Esophagus squamous epithelium (tissue), 5 donors: ENCODE data around the gene ECT2. TPM values are rescaled to one million over a fixed set of nuclear protein-coding genes. Genes with fewer than 3 reads are reported as not detected.
"Not testable (repeated sequence)": the region's sequence is repeated elsewhere in the genome, so short reads cannot be mapped to it uniquely, and the experiment has no call there.

ENCODE experiments used
- DNase-seq: peaks from one replicate; lab custom pipeline; 2025; lab: John Stamatoyannopoulos, UW
- H3K27ac ChIP-seq, 4 donors: fragments of 200-600 bp; sonication (generic); one replicate each; pipeline ENCODE4 v1.5.1; 2016 to 2019; ENCODE audit warnings: mild to moderate bottlenecking in 1 of 4
- H3K27me3 ChIP-seq, 4 donors: fragments of 200-600 bp; sonication (generic); 1 replicate in 3 of 4; 2 replicates in 1 of 4; pipeline versions ENCODE4 v1.5.1 to v1.6.0; 2017 to 2021; ENCODE audit warnings: antibody characterized with exemption in 1 of 4
- H3K36me3 ChIP-seq, 3 donors: fragments of 200-600 bp; sonication (generic); one replicate each; pipeline ENCODE4 v1.5.1; 2016 to 2019
- H3K4me1 ChIP-seq, 3 donors: fragments of 200-600 bp; sonication (generic); one replicate each; pipeline ENCODE4 v1.5.1; 2017 to 2019
- H3K4me3 ChIP-seq, 4 donors: fragments of 200-600 bp; sonication (generic); 1 replicate in 3 of 4; 2 replicates in 1 of 4; pipeline ENCODE4 v1.5.1; 2016 to 2019; ENCODE audit warnings: mild to moderate bottlenecking in 2 of 4, moderate library complexity in 1 of 4
- H3K9me3 ChIP-seq, 3 donors: fragments of 200-600 bp; sonication (generic); one replicate each; pipeline ENCODE4 v1.5.1; 2016 to 2019
- CTCF ChIP-seq, 6 experiments: fragments of 450-650 bp in 4 of 6; fragments of 200-600 bp in 2 of 6; sonication (generic) in 2 of 6; IDR thresholded peaks; one replicate each; pipeline ENCODE4 v1.5.1; 2016 to 2019; ENCODE audit warnings: antibody characterized with exemption in 6 of 6, mild to moderate bottlenecking in 4 of 6, moderate library complexity in 4 of 6
- POLR2A ChIP-seq, 4 donors: fragments of 450-650 bp; IDR thresholded peaks; one replicate each; pipeline ENCODE4 v1.6.1; 2017; ENCODE audit warnings: antibody characterized with exemption in 4 of 4, mild to moderate bottlenecking in 4 of 4, moderate library complexity in 3 of 4
- WGBS, 2 donors: methylation state at CpG; one replicate each; pipeline ENCODE4 v1.1.5; 2018; 5-methylcytosine and 5-hydroxymethylcytosine counted together
- intact Hi-C: fragments of 100-400 bp; cut with DNase I; formaldehyde crosslinking; loops from one replicate; pipeline ENCODE4 v1.15.0; 2022
- small RNA-seq, 4 donors: library from RNA; depleted of rRNA; stranded (forward); fragments of <200 nt; gene quantifications; one replicate each; pipeline ENCODE3, GENCODE V24; 2016
- total RNA-seq, 4 donors: library from RNA; depleted of rRNA; stranded (reverse); fragments of >200 nt; gene quantifications; one replicate each; pipeline ENCODE4 v1.1.0, GENCODE V29; 2016
- donor health status: DM: yes; HTN: yes; CAD: no.

The ECT2 gene
- total RNA-seq, 4 donors from 2014 or later: 7.7 to 30.5 (median 17.7) TPM

- intact Hi-C loops: no loop called here
- no peak for DNase-seq
- no peaks in the 10 kb centered on the region for H3K27me3 ChIP-seq
- TF ChIP-seq CTCF (IDR thresholded peaks at IDR 0.05) (no peak), POLR2A (IDR thresholded peaks at IDR 0.05) (no peak)
- WGBS, 2 donors: 81 to 97% methylated on average over 2 of the region's 2 CpGs
- H3K4me1 ChIP-seq: no peaks in the 10 kb centered on the region
- H3K4me3 ChIP-seq: no peak overlapping the region
- no peaks in the 10 kb centered on the region for H3K9me3 ChIP-seq
- no peak overlapping the region for H3K27ac ChIP-seq
- no peaks in the 10 kb centered on the region for H3K36me3 ChIP-seq
Measured at GRCh38 chr3:172859041-172859440, 108.5 kb downstream of the ECT2 start.

- DNase-seq, H3K9me3 ChIP-seq, intact Hi-C loops, H3K4me3 ChIP-seq, H3K27ac ChIP-seq, H3K27me3 ChIP-seq, H3K36me3 ChIP-seq: not testable (repeated sequence)
- 90 to 92% methylated on average over 12 to 13 of the region's 38 CpGs for WGBS, 2 donors
- H3K4me1 ChIP-seq: peaks cover 0 to 16% (median 3%) of the 10 kb centered on the region in 3 donors
Measured at GRCh38 chr3:172866726-172867350, 116.3 kb downstream of the ECT2 start.

- Histone ChIP-seq H3K36me3 (no peaks in the 10 kb centered on the region), H3K27ac (no peak overlapping the region), H3K27me3 (no peaks in the 10 kb centered on the region), H3K4me3 (no peak overlapping the region), H3K9me3 (no peaks in the 10 kb centered on the region), H3K4me1 (peaks cover 0 to 16% (median 3%) of the 10 kb centered on the region in 3 donors)
- DNase-seq: no peak
- WGBS, 2 donors: 58 to 70% methylated on average over 2 of the region's 2 CpGs
- intact Hi-C loops: no loop called here
- TF ChIP-seq CTCF (IDR thresholded peaks at IDR 0.05): no peak
- TF ChIP-seq POLR2A (IDR thresholded peaks at IDR 0.05): no peak
Measured at GRCh38 chr3:172868582-172869200, 118.2 kb downstream of the ECT2 start.

- TF ChIP-seq POLR2A (IDR thresholded peaks at IDR 0.05) (no peak), CTCF (IDR thresholded peaks at IDR 0.05) (no peak)
- no peak for DNase-seq
- Histone ChIP-seq H3K4me3 (no peak overlapping the region), H3K27ac (no peak overlapping the region), H3K36me3 (no peaks in the 10 kb centered on the region), H3K27me3 (no peaks in the 10 kb centered on the region), H3K9me3 (no peaks in the 10 kb centered on the region), H3K4me1 (peaks cover 0 to 16% (median 3%) of the 10 kb centered on the region in 3 donors)
- WGBS, 2 donors: 8 to 22% methylated on average over 3 of the region's 3 CpGs
- intact Hi-C loops: no loop called here
Measured at GRCh38 chr3:172869368-172869771, 118.8 kb downstream of the ECT2 start.

- H3K27me3 ChIP-seq: no peaks in the 10 kb centered on the region
- H3K4me3 ChIP-seq: no peak overlapping the region
- H3K4me1 ChIP-seq: peaks cover 0 to 16% (median 3%) of the 10 kb centered on the region in 3 donors
- DNase-seq: no peak
- no peak for TF ChIP-seq POLR2A (IDR thresholded peaks at IDR 0.05)
- no peak for TF ChIP-seq CTCF (IDR thresholded peaks at IDR 0.05)
- intact Hi-C loops: no loop called here
- H3K27ac ChIP-seq: no peak overlapping the region
- H3K36me3 ChIP-seq: no peaks in the 10 kb centered on the region
- 49 to 65% methylated on average over 3 of the region's 3 CpGs for WGBS, 2 donors
- H3K9me3 ChIP-seq: no peaks in the 10 kb centered on the region
Measured at GRCh38 chr3:172869784-172870518, 119.4 kb downstream of the ECT2 start.

Small RNA genes within 50 kb of the gene (small RNA-seq; reads per million reads assigned to genes)
- 0 reads per million in 4 donors for gene AC108667.1
- gene RF00139: 0 to 0.41 (median 0.12) reads per million in 4 donors
- gene RNU4-4P: 0 reads per million in 4 donors
- gene RNU6-547P: 0 reads per million in 4 donors

Other genes with a start within 250 kb of the ECT2 start
- gene TNFSF10, start 227.3 kb upstream of the ECT2 start, total RNA-seq: 100 to 1,000 TPM in 2 of 4 donors, 10 to 100 TPM in 2; 61.7 to 128 (median 83.8) TPM
- 1 to 10 TPM; 2.2 to 9.1 (median 5.0) TPM for gene NCEH1, start 39.7 kb upstream of the ECT2 start, total RNA-seq